Measurements from ENCODE around the gene SPSB3.

The SPSB3 gene

GRCh38 chr16:1794221-1794871, 12.0 kb upstream of the SPSB3 start:
- H3K27ac ChIP-seq: no peak overlapping the region
- no peak for TF ChIP-seq CTCF (conservative IDR thresholded peaks at IDR 0.05)

GRCh38 chr16:1793578-1794220, 11.3 kb upstream of the SPSB3 start, which contains the start of gene IGFALS:
Gene IGFALS (minus strand): TSS chr16:1793705. CDS start chr16:1793652, 53 bp downstream.
- no peak for TF ChIP-seq CTCF (conservative IDR thresholded peaks at IDR 0.05)
- H3K27ac ChIP-seq: no peak within 1 kb of the TSS

GRCh38 chr16:1792836-1793577, 10.6 kb upstream of the SPSB3 start:
- H3K27ac ChIP-seq: no peak overlapping the region
- no peak for TF ChIP-seq CTCF (conservative IDR thresholded peaks at IDR 0.05)

- no peak overlapping the region for H3K27ac ChIP-seq
Measured at GRCh38 chr16:1791943-1792812, 9.8 kb upstream of the SPSB3 start.

GRCh38 chr16:1791256-1791942, 9.0 kb upstream of the SPSB3 start:
- TF ChIP-seq CTCF (conservative IDR thresholded peaks at IDR 0.05): no peak
- H3K27ac ChIP-seq: no peak overlapping the region

More at GRCh38 chr16:1791943-1792812, 9.8 kb upstream of the SPSB3 start:
- TF ChIP-seq CTCF (conservative IDR thresholded peaks at IDR 0.05): no peak

GRCh38 chr16:1790611-1791255, 8.4 kb upstream of the SPSB3 start:
- no peak overlapping the region for H3K27ac ChIP-seq

More at GRCh38 chr16:1790611-1791255, 8.4 kb upstream of the SPSB3 start:
- TF ChIP-seq CTCF (conservative IDR thresholded peaks at IDR 0.05): no peak

Measured in VCaP (cell line).